Activated CD4-positive, alpha-beta memory T cell treated with anti-CD3 and anti-CD28 coated beads, Interleukin-2, amount 10 ng/mL, durations not matched to agents 7 days and 5 days (primary cell): ENCODE data around the gene OTOG. TPM values are rescaled to one million over a fixed set of nuclear protein-coding genes. Genes with fewer than 3 reads are reported as not detected.

Experiments used
- CTCF ChIA-PET: fragments of 350-600 bp; sonication (Branson Sonifier 250); formaldehyde crosslinking; loops from one replicate; lab custom pipeline; 2021; ENCODE audit warnings: antibody characterized with exemption, inconsistent platforms; lab: Charles Lee
- POLR2A ChIA-PET: fragments of 350-600 bp; sonication (Branson Sonifier 250); formaldehyde crosslinking; loops from one replicate; lab custom pipeline; 2021; ENCODE audit warnings: antibody characterized with exemption; lab: Charles Lee
- DNase-seq: peaks from one replicate; pipeline ENCODE4 v3.0.0-alpha.2; 2020
- H3K27ac Mint-ChIP-seq: one replicate; pipeline ENCODE4 v1.8.0; 2021; ENCODE audit warnings: mild to moderate bottlenecking, mixed read lengths
- H3K27me3 Mint-ChIP-seq: one replicate; pipeline ENCODE4 v1.8.0; 2021; ENCODE audit warnings: mixed read lengths
- H3K36me3 Mint-ChIP-seq: one replicate; pipeline ENCODE4 v1.8.0; 2021; ENCODE audit warnings: low read depth, mixed read lengths
- H3K4me1 Mint-ChIP-seq: one replicate; pipeline ENCODE4 v1.8.0; 2021; ENCODE audit warnings: mixed read lengths
- H3K4me3 Mint-ChIP-seq: one replicate; pipeline ENCODE4 v1.8.0; 2021; ENCODE audit warnings: mild to moderate bottlenecking, mixed read lengths
- H3K9me3 Mint-ChIP-seq: one replicate; pipeline ENCODE4 v1.8.0; 2021; ENCODE audit warnings: mixed read lengths
- total RNA-seq, 2 experiments: library from RNA; stranded (reverse); gene quantifications; one replicate each; pipeline ENCODE4 v1.2.3, GENCODE V29; 2021

The OTOG gene
- total RNA-seq, 2 experiments from 2014 or later = not detected

- H3K4me3 Mint-ChIP-seq = no peak overlapping the region
- H3K9me3 Mint-ChIP-seq = no peaks in the 10 kb centered on the region
- ChIA-PET POLR2A (no interaction called here), CTCF (no interaction called here)
- no peaks in the 10 kb centered on the region for H3K4me1 Mint-ChIP-seq
- DNase-seq = no peak
- H3K36me3 Mint-ChIP-seq = no peaks in the 10 kb centered on the region
- no peak overlapping the region for H3K27ac Mint-ChIP-seq
- H3K27me3 Mint-ChIP-seq = peaks cover 53% of the 10 kb centered on the region
Observed at GRCh38 chr11:17694494-17695110, 147.5 kb downstream of the OTOG start.

GRCh38 chr11:17695454-17696441, 148.7 kb downstream of the OTOG start:
- Mint-ChIP-seq H3K27me3 (peaks cover 53% of the 10 kb centered on the region), H3K4me1 (no peaks in the 10 kb centered on the region), H3K4me3 (no peak overlapping the region), H3K9me3 (no peaks in the 10 kb centered on the region), H3K27ac (no peak overlapping the region), H3K36me3 (no peaks in the 10 kb centered on the region)
- ChIA-PET CTCF (no interaction called here), POLR2A (no interaction called here)
- DNase-seq = no peak

- Mint-ChIP-seq H3K27me3 (peaks cover 46% of the 10 kb centered on the region), H3K4me1 (no peaks in the 10 kb centered on the region), H3K4me3 (no peak overlapping the region), H3K27ac (no peak overlapping the region), H3K36me3 (no peaks in the 10 kb centered on the region), H3K9me3 (no peaks in the 10 kb centered on the region)
- ChIA-PET POLR2A (no interaction called here), CTCF (no interaction called here)
- DNase-seq = no peak
Observed at GRCh38 chr11:17696741-17697140, 149.7 kb downstream of the OTOG start.

Other genes with a start within 250 kb of the OTOG start
- under 1 TPM; 0.15 TPM for gene NCR3LG1, start 195.5 kb upstream of the OTOG start, total RNA-seq
- gene KCNJ11, start 158.6 kb upstream of the OTOG start, total RNA-seq = under 1 TPM; 0.18 to 0.55 TPM
- gene ABCC8, start 70.4 kb upstream of the OTOG start, total RNA-seq = not detected
- gene USH1C, start 2.8 kb upstream of the OTOG start, total RNA-seq = not detected
- not detected for gene MYOD1, start 172.3 kb downstream of the OTOG start, total RNA-seq
- not detected for gene KCNC1, start 187.5 kb downstream of the OTOG start, total RNA-seq